ENCODE data around the gene TFEB. TPM values are rescaled to one million over a fixed set of nuclear protein-coding genes. Genes with fewer than 3 reads are reported as not detected.

Gene TFEB
- total and polyA plus RNA-seq, 2 of the 8 experiments (the other 6 are each of a cell fraction or from before 2014, with no cell fraction given) = 2.3 to 6.7 TPM

DNA sequence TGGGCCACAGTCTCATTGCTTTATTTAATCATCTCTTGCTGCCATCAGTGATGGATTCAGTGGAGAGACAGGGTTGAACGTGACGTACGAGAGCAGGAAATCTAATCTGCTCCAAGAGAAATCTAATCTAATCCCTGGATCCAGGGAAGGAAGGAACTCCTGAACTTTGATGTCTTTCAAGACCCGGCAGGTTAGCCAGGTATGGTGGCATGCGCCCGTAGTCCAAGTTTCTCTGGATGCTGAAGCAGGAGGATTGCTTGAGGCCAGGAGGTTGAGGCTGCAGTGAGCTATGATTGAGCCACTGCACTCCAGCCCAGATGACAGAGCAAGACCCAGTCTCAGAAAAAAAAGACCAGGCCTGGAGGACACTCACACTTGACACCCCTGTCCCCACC, 23.2 kb upstream of the TFEB start:
- Histone ChIP-seq H2BK12ac (ENCODE audit: low read depth, low read length) (no peak overlapping the region), H4K20me1 (replicated peaks in 1 of 2; ENCODE audit: control insufficient read depth in 1 of 2, insufficient read depth in 2 of 2, low read length in 2 of 2) (no peaks in the 10 kb centered on the region), H3K27me3 (replicated peaks in 1 of 4; ENCODE audit: control insufficient read depth in 3 of 4, extremely low read depth in 1 of 4, insufficient read depth in 3 of 4, low read length in 3 of 4) (no peaks in the 10 kb centered on the region; a peak in 1 of 7 replicates), H3K9me3 (ENCODE audit: insufficient read depth in 2 of 2, low read depth in 1 of 2, low read length in 1 of 2) (no peaks in the 10 kb centered on the region), H4K5ac (ENCODE audit: insufficient read length, low read depth, low read length) (no peak overlapping the region), H3K23me2 (ENCODE audit: low read depth, low read length) (no peaks in the 10 kb centered on the region), H3K23ac (ENCODE audit: insufficient read length) (no peak overlapping the region), H3K14ac (ENCODE audit: insufficient read length) (no peak overlapping the region), H3K4me3 (ENCODE audit: extremely low read depth in 1 of 4, insufficient read depth in 2 of 4, low read depth in 3 of 4, low read length in 4 of 4) (no peak overlapping the region), H2AFZ (ENCODE audit: low read length) (no peak overlapping the region), H3K79me1 (ENCODE audit: low read depth, low read length) (no peaks in the 10 kb centered on the region), H2BK120ac (replicated peaks; ENCODE audit: low read depth, low read length) (no peak overlapping the region), H2BK20ac (ENCODE audit: low read length) (no peak overlapping the region), H3K36me3 (ENCODE audit: control insufficient read depth in 2 of 4, insufficient read depth in 4 of 4, low read length in 3 of 4) (no peaks in the 10 kb centered on the region), H2BK15ac (ENCODE audit: low read length) (no peak overlapping the region), H3K4me1 (replicated peaks in 1 of 4; ENCODE audit: control insufficient read depth in 3 of 4, insufficient read depth in 4 of 4, low read length in 3 of 4) (peaks cover 0 to 3% (median 0%) of the 10 kb centered on the region in 4 experiments; a peak in 2 of 7 replicates), H3K56ac (replicated peaks; ENCODE audit: insufficient read length, low read depth, low read length) (no peak overlapping the region), H3K79me2 (ENCODE audit: control insufficient read depth in 1 of 2, insufficient read depth in 2 of 2, low read length in 2 of 2) (no peaks in the 10 kb centered on the region), H3K18ac (ENCODE audit: extremely low read depth, low read length) (no peak overlapping the region), H2AK5ac (ENCODE audit: low read depth, low read length) (no peak overlapping the region), H4K91ac (replicated peaks; ENCODE audit: insufficient read length, low read length) (no peak overlapping the region), H3K9ac (replicated peaks in 1 of 4; ENCODE audit: extremely low read depth in 1 of 4, low read depth in 3 of 4, low read length in 3 of 4) (no peak overlapping the region), H2BK5ac (ENCODE audit: low read depth, low read length) (no peak overlapping the region), H3K4me2 (ENCODE audit: insufficient read depth in 1 of 2, low read depth in 2 of 2, low read length in 2 of 2) (no peak overlapping the region), H3K27ac (ENCODE audit: low read depth, low read length) (no peak overlapping the region), H3K4ac (replicated peaks; ENCODE audit: insufficient read length, low read depth, low read length) (no peak overlapping the region), H4K8ac (ENCODE audit: extremely low read depth, insufficient read depth, low read length) (no peak overlapping the region)
- FAIRE-seq (no peak), DNase-seq (ENCODE audit: low read depth in 1 of 2, low spot score in 2 of 2) (no peak)
- ChIA-PET CTCF (ENCODE audit: partially characterized antibody) (interaction anchor here (1.0 to 2.3 kb wide), 3 partner anchors 10 to 17 kb away, joined by 3 to 12 read pairs (median 4); no protein-coding TSS in a partner anchor), POLR2A (ENCODE audit: partially characterized antibody) (interaction anchor here (1.2 kb wide), 1 partner anchor 22 kb away, joined by 3 read pairs; no protein-coding TSS in a partner anchor)
- WGBS, 2 experiments (ENCODE audit: extremely low coverage in 1 of 2, insufficient coverage in 1 of 2, insufficient read length in 1 of 2, insufficient replicate concordance in 2 of 2, low coverage in 1 of 2, low lambda C conversion rate in 2 of 2, missing lambda C conversion rate in 1 of 2) = 86% methylated on average over 6 of the region's 6 CpGs; no CpG with 5 or more reads in 1 of the 2 experiments
- TF ChIP-seq FOSL1 (IDR thresholded peaks at IDR 0.05; ENCODE audit: insufficient read depth, low read depth, low read length) (no peak), POLR2A (IDR thresholded peaks at IDR 0.05; ENCODE audit: control extremely low read depth in 1 of 2, low read depth in 2 of 2, low read length in 2 of 2) (no peak), SP4 (IDR thresholded peaks at IDR 0.05; ENCODE audit: low read length) (no peak), JUND (IDR thresholded peaks at IDR 0.05; ENCODE audit: low read length) (no peak), SUZ12 (IDR thresholded peaks at IDR 0.05; ENCODE audit: low read length) (no peak), TBP (IDR thresholded peaks at IDR 0.05; ENCODE audit: low read depth, low read length) (no peak), EP300 (IDR thresholded peaks at IDR 0.05; ENCODE audit: borderline replicate concordance in 1 of 2, low read depth in 2 of 2, low read length in 2 of 2) (no peak)
- TF ChIP-seq, protein P1, sequence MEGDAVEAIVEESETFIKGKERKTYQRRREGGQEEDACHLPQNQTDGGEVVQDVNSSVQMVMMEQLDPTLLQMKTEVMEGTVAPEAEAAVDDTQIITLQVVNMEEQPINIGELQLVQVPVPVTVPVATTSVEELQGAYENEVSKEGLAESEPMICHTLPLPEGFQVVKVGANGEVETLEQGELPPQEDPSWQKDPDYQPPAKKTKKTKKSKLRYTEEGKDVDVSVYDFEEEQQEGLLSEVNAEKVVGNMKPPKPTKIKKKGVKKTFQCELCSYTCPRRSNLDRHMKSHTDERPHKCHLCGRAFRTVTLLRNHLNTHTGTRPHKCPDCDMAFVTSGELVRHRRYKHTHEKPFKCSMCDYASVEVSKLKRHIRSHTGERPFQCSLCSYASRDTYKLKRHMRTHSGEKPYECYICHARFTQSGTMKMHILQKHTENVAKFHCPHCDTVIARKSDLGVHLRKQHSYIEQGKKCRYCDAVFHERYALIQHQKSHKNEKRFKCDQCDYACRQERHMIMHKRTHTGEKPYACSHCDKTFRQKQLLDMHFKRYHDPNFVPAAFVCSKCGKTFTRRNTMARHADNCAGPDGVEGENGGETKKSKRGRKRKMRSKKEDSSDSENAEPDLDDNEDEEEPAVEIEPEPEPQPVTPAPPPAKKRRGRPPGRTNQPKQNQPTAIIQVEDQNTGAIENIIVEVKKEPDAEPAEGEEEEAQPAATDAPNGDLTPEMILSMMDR (IDR thresholded peaks at IDR 0.05; ENCODE audit: control extremely low read depth in 1 of 3, insufficient read depth in 1 of 3, low read depth in 1 of 3, low read length in 3 of 3) = no peak
- TF ChIP-seq, protein P2, sequence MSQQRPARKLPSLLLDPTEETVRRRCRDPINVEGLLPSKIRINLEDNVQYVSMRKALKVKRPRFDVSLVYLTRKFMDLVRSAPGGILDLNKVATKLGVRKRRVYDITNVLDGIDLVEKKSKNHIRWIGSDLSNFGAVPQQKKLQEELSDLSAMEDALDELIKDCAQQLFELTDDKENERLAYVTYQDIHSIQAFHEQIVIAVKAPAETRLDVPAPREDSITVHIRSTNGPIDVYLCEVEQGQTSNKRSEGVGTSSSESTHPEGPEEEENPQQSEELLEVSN (IDR thresholded peaks at IDR 0.05) = no peak
